Superior temporal gyrus (tissue), 1 donor: Measurements from ENCODE around the gene FLYWCH1.

Source experiments
- DNase-seq: peaks from one replicate; pipeline ENCODE4 v3.0.0-alpha.2; 2016; ENCODE audit errors: extremely low spot score

The FLYWCH1 gene

GRCh38 chr16:2950773-2951172 is 39.0 kb downstream of the FLYWCH1 start:
- no peak for DNase-seq

DNA sequence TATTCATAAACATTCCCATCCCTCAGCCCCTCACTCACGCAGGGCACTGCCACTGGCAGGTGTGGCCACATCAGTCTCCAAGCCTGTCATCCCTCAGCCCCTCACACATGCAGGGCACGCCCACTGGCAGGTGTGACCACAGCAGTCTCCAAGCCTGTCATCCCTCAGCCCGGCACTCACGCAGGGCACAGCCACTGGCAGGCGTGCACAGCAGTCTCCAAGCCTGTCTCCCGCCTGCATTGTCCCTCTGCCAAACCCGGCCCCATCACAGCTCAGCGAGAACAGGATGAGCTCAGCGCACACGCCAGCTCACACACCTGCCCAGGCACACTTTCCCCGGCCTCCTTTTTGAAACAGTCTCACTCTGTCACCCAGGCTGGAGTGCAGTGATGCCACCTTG is 40.9 kb downstream of the FLYWCH1 start:
- DNase-seq: no peak

DNA sequence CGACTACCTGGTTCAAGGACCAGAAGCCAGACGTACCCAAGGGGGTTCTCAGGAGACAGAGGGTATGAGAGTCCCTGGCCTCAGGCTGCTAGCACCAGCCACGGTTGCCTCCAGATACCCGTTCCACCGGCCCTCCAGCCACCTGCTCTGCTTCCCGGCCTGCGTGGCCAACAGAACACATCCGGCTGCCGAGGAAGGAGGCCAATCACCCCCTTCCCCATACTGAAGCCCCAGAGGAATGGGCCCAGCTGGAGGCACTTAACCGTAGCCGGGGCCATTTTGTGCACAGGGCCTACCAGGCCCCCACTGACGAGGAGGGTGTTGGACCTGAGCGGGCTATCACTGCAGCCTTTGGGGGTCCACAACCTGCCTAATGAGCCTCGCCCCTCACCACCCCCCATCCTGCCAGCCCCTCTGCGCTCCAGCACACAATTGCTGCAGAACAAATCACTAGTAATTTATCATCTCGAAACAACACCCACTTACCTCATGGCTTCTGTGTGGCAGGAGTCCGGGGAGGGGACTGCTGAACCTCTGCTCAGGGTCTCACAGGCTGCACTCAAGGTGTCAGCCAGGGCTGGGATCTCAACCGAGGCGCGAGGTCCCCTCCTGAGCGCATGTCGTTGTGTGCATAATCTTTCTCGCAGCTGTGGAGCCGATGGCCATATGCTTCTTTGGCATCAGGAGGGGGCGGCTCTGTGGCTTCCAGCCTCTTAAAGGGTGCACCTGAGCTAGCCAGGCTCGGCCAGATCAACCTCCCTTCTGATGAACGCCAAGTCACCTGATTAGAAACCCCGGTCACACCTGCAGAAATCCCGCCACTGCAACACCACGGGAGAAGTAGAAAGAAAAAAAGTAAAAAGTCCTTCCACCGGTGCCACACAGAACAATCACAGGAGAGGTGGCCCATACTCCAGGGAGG is 42.2 kb downstream of the FLYWCH1 start:
- no peak for DNase-seq

DNA sequence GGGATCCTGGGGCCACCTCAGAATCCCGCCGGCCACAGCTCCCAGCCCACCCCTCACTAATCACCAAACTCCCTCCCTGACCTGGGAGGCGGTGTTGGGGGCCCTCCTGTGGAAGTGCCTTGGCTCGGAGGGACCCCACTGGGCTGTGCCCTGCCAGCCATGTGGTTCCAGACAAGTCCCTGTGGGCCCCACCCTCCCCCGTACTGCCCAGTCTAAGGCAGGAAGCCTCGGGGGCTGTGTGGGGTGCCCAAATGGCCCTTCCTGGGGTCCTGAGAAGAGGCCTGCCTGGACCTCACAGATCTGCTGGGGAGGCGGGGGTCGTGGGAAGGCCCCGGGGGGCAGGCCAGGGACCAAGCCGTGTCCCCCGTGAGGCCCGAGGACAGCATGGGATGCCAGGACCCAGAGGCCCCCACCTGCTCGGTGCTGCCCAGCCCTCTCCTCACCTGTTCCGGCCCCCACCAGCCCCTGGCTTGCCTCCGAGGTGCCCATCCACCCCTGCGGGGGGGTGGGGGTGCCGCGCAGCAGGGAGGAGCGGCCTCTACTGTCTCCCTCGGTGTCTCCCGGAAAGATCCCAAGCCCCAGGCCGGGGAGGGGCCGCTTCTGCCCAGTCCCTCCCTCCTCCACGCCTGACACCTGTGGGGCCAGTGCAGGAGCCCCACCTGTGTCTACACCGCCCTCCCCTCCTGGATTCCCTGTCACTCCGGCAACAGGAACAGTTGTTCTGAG is 43.1 kb downstream of the FLYWCH1 start:
- DNase-seq: no peak

DNA sequence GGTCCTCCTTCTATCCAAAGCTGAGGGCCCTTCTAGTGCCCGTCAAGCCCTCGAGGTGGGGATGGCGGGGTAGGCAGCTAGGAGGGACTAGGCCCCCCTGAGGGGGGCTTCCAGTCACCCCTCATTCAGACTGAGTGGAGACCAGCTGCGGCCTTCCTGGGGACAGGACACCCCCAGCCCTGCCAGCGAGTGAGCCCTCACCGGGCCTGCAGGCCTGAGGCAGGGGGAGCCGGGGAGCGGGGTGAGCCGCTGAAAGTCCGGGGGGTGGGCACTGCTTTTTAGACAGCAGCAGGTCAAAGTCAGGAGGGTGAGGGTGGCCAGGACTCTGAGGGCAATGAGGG is 43.7 kb downstream of the FLYWCH1 start:
- no peak for DNase-seq

GRCh38 chr16:2955779-2956578 is 44.2 kb downstream of the FLYWCH1 start:
- no peak for DNase-seq

GRCh38 chr16:2956579-2956956 is 44.8 kb downstream of the FLYWCH1 start:
- no peak for DNase-seq

- no peak for DNase-seq
These were observed 47.5 kb downstream of the FLYWCH1 start for GRCh38 chr16:2959206-2959605.

DNA sequence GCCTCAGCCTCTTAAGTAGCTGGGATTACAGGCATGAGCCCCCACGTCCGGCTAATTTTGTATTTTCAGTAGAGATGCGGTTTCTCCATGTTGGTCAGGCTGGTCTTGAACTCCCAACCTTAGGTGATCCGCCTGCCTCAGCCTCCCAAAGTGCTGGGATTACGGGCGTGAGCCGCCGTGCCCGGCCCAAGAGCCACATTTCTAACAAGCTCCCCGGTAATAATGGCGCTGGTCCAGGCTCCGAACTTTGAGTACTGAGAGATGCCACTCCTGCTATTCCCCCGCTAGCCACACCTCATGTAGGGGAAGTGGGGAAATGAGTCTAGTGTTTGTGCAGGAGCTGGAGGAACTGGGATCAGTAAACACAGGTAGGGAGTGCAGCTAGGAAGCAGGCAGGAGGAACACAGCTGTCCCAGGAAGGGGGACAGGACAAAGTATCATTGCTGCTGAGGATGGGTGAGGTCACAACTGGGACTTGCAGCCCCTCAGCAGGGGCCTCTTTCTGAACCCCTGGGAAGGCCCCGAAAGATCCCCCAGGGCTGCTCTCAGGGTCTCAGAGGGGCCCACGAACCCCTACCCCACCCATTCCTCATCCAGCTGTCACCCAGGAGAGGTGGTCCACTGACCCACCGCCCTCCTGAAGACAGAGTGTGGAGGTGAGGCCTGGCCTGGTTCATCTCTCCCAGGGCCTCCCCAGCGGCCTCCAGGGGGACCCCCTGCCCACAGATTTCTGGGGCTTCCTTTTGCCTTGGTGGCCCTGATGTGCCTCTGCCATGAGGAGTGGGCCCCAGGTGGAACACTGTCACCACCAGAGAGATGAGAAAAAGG is 48.7 kb downstream of the FLYWCH1 start:
- no peak for DNase-seq

- DNase-seq: no peak
These were observed 50.8 kb downstream of the FLYWCH1 start for GRCh38 chr16:2962334-2963073.

- DNase-seq: no peak
These were observed 51.5 kb downstream of the FLYWCH1 start for GRCh38 chr16:2963074-2963722.

DNA sequence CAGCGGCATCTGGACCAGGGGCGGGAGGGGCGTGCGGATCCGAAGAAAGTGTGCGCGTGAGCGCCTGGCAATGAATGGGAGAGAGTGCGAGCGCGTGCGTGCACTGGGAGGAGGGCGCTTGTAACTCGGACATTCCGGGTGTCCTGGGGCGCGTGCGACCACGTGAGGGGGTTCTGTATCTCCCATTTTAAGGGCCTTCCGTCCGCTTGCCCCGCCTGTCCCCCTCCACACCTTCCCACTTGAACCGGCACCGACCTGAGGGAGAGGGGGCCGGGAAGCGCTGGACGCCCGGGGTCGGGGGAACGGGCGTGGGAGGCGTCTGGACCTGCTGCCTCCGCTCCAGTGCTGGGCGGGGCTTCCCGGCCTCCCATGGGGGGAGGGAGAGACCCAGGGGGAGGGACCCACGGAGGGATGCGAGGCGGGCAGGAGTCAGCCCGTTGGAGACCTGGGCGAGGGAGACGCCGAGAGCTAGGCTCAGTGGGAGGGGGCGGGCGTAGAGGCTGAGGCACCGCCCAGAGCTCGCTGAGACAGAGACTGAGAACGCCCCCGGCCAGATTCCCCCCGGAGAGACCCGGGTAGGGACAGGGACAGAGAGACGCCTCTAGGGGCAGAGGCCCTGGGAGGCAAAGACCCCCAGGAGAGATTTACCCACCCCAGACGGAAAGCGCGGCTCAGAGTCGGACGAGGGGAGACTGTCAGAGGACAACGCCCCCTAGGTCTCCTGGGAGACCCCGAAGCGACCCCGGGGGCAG is 52.2 kb downstream of the FLYWCH1 start, which contains the start of gene KREMEN2:
KREMEN2 (plus strand) TSS at position 553 of the 752 bp plus-strand sequence. CDS start 246 bp downstream, outside the sequence.
- no peak for DNase-seq

DNA sequence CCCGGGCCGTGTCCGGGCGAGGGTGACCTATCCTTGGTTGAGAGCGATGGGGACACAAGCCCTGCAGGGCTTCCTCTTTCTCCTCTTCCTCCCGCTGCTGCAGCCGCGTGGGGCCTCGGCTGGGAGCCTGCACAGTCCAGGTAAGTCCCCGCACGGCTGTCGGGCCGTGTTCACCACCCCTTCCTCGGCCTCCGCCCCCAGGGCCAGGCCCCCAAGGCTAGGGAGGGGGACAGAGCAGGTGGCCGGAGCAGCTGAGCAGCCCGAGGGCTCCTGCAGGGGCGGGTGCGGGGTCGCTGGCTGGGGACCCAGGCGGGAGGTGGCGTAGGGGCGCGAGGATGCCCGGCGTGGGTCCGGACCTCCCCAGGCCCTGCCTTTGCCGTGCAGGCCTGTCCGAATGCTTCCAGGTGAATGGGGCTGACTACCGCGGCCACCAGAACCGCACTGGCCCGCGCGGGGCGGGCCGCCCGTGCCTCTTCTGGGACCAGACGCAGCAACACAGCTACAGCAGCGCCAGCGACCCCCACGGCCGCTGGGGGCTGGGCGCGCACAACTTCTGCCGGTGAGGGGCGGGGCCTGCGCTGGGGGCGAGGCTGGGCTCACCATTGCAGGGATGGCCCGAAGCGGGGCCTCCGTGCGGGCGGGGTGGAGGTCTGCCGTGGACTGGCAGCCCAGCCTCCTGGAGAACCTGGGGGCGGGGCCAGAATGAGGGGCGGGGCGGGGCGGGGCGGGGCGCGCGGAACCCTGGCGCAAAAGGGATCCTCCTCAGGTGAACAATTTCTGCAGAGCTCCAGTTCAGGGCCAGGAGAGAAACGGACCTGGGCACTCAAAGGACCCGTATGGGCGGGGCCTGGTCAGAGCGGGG is 53.0 kb downstream of the FLYWCH1 start:
- DNase-seq: no peak

GRCh38 chr16:2966043-2966807 is 54.5 kb downstream of the FLYWCH1 start:
- DNase-seq: no peak

DNA sequence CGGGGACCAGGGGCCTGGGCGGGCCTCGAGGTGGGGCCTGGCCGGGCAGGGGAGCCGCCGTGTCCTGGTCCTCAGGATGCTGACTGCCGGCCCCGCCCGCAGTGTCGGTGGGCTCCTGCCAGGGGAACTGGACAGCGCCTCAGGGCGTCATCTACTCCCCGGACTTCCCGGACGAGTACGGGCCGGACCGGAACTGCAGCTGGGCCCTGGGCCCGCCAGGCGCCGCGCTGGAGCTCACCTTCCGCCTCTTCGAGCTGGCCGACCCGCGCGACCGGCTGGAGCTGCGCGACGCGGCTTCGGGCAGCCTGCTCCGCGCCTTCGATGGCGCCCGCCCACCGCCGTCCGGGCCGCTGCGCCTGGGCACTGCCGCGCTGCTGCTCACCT is 55.1 kb downstream of the FLYWCH1 start:
- DNase-seq: no peak

GRCh38 chr16:2967211-2967631 is 55.5 kb downstream of the FLYWCH1 start:
- DNase-seq: no peak

GRCh38 chr16:2967721-2968161 is 56.0 kb downstream of the FLYWCH1 start:
- DNase-seq: no peak

DNA sequence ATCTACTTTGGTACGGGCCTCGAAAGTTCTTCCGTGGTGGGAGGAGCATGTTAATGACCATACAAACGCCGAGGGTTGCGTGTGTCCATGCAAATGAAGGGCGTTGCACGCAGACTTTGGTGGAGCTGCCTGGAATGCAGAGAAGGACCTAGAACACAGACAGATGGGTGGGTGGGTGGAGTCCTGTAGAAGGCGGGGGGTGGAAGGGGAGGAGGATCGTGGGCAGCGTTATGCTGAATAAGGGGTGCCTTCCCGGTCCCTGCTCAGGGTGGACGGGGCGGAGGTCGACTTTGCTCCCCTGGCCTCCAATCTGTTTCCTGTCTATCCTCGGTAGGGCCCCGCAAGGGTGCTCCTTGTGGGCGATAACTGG is 56.6 kb downstream of the FLYWCH1 start:
- DNase-seq: no peak
